Choroid plexus epithelial cell (primary cell): ENCODE measurements around the gene SNRPA1.
A peak's percentile ranks its signal among the peaks of the same experiment; 100 is the strongest.

Source experiments
- DNase-seq: peaks from one replicate; pipeline ENCODE4 v3.0.0-alpha.2; 2010; ENCODE audit warnings: low read depth
- H3K4me3 ChIP-seq: 2 replicates; pipeline ENCODE4 v1.5.1; 2011; ENCODE audit warnings: low read depth, mild to moderate bottlenecking, control low read depth, low read length, moderate library complexity
- CTCF ChIP-seq: conservative IDR thresholded peaks from 2 replicates; pipeline ENCODE4 v1.5.1; 2011; ENCODE audit warnings: low read depth, mild to moderate bottlenecking, control low read depth, inconsistent platforms, low read length, moderate library complexity

The SNRPA1 gene

GRCh38 chr15:101250341-101250831 is 44.7 kb downstream of the SNRPA1 start:
- DNase-seq, result peak; percentile 70
- TF ChIP-seq CTCF, result peak; percentile 6
- peak overlapping the region; percentile 83 for H3K4me3 ChIP-seq

- no peak for TF ChIP-seq CTCF
- DNase-seq, result no peak
- H3K4me3 ChIP-seq, result no peak overlapping the region
Observed at GRCh38 chr15:101248274-101248673, 46.8 kb downstream of the SNRPA1 start.

GRCh38 chr15:101246824-101247745 is 48.0 kb downstream of the SNRPA1 start:
- H3K4me3 ChIP-seq, result no peak overlapping the region
- DNase-seq, result no peak
- TF ChIP-seq CTCF, result no peak

GRCh38 chr15:101246391-101246790 is 48.7 kb downstream of the SNRPA1 start:
- H3K4me3 ChIP-seq, result no peak overlapping the region
- DNase-seq, result no peak
- TF ChIP-seq CTCF, result no peak

DNA sequence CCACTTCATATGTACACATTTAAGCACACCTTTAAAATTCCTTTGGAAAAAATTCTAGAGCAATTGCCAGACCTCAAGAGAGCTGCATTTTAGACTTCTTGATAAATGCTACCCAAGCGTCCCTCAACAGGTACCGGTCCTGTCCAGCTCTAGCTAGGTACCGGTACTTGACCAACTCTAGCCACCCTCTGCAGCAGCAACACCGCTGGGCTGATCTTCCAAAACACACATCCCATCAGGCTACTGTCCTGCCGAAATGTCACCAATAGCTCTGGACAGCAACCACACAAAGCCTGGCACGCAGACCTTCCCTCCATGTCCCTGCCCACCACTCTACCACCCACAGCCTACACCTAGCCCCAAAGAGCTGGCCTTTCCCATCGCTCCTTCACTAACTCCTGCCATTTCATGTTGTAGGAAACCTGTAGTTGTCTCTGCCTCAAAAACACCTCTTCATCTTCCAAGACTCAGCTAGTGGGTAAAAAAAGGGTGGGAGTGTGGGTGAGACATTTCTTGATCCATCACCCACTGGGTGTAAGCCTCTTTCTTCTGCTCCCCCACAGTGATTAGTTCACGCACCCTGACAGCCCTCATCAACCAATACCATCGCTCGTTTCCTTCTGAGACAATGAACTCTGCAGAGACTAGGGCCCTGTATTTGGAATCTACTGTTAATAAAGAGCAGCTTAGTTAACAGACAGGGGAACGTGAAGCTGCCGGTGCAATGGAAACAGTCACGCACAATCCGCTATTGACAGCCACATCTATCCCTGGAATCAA is 50.0 kb downstream of the SNRPA1 start:
- TF ChIP-seq CTCF, result no peak
- H3K4me3 ChIP-seq, result no peak overlapping the region
- DNase-seq, result no peak

GRCh38 chr15:101244036-101244781 is 50.8 kb downstream of the SNRPA1 start:
- peak; percentile 65 for DNase-seq
- H3K4me3 ChIP-seq, result no peak overlapping the region
- no peak for TF ChIP-seq CTCF
